ENCODE measurements around the gene OPALIN. TPM values are rescaled to one million over a fixed set of nuclear protein-coding genes. Genes with fewer than 3 reads are reported as not detected.
A peak's percentile ranks its signal among the peaks of the same experiment; 100 is the strongest.

OPALIN gene
- total and polyA plus RNA-seq, 9 of the 15 experiments (the other 6 are each of a cell fraction or from before 2014, with no cell fraction given) = not detected

DNA sequence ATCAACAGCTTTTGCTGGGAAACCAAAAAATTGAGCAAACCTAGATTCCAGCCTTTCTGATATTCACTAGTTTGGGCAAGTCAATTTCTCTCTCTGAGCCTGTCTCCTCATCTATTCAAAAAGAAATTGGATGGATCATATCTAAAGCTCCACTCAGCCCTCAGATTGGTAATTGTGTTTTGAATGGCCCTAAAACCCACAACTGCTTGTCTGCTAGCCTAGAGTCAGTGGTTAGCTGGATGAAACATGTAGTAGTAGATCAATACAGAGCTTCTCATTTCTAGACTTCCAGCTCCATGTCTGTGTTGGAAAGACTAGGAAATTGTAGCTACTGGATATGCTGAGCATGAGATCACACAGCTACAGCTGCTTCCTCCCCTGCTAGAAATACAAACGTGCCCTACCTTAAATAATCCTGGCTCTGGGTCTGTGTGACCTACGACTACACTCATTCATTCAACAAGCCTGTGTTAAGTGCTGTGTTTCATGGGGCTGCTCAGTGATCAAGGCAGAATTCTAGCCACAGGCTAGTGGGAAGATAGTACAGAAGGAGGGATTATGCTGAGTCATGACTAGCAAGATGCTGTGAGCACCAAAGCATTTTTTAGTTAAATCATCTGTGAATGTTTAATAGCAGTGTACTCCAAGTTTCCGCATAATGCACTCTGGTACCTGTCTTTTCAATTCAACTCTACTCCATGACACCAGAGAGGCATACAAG lies 38.9 kb downstream of the OPALIN start (continued):
- TF ChIP-seq, protein P1, sequence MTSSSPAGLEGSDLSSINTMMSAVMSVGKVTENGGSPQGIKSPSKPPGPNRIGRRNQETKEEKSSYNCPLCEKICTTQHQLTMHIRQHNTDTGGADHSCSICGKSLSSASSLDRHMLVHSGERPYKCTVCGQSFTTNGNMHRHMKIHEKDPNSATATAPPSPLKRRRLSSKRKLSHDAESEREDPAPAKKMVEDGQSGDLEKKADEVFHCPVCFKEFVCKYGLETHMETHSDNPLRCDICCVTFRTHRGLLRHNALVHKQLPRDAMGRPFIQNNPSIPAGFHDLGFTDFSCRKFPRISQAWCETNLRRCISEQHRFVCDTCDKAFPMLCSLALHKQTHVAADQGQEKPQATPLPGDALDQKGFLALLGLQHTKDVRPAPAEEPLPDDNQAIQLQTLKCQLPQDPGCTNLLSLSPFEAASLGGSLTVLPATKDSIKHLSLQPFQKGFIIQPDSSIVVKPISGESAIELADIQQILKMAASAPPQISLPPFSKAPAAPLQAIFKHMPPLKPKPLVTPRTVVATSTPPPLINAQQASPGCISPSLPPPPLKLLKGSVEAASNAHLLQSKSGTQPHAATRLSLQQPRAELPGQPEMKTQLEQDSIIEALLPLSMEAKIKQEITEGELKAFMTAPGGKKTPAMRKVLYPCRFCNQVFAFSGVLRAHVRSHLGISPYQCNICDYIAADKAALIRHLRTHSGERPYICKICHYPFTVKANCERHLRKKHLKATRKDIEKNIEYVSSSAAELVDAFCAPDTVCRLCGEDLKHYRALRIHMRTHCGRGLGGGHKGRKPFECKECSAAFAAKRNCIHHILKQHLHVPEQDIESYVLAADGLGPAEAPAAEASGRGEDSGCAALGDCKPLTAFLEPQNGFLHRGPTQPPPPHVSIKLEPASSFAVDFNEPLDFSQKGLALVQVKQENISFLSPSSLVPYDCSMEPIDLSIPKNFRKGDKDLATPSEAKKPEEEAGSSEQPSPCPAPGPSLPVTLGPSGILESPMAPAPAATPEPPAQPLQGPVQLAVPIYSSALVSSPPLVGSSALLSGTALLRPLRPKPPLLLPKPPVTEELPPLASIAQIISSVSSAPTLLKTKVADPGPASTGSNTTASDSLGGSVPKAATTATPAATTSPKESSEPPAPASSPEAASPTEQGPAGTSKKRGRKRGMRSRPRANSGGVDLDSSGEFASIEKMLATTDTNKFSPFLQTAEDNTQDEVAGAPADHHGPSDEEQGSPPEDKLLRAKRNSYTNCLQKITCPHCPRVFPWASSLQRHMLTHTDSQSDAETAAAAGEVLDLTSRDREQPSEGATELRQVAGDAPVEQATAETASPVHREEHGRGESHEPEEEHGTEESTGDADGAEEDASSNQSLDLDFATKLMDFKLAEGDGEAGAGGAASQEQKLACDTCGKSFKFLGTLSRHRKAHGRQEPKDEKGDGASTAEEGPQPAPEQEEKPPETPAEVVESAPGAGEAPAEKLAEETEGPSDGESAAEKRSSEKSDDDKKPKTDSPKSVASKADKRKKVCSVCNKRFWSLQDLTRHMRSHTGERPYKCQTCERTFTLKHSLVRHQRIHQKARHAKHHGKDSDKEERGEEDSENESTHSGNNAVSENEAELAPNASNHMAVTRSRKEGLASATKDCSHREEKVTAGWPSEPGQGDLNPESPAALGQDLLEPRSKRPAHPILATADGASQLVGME (CRISPR knock-in tag; IDR thresholded peaks at IDR 0.05) = no peak
- no peak for TF ChIP-seq THRAP3 (IDR thresholded peaks at IDR 0.05; ENCODE audit: borderline replicate concordance)
- TF ChIP-seq MTA2 (IDR thresholded peaks at IDR 0.05; ENCODE audit: low read depth) = no peak
- TF ChIP-seq MAFG (tag; conservative IDR thresholded peaks at IDR 0.05) = peak; percentile 96
- TF ChIP-seq DIDO1 (tag; IDR thresholded peaks at IDR 0.05; ENCODE audit: low read depth) = no peak
- TF ChIP-seq, protein P2, sequence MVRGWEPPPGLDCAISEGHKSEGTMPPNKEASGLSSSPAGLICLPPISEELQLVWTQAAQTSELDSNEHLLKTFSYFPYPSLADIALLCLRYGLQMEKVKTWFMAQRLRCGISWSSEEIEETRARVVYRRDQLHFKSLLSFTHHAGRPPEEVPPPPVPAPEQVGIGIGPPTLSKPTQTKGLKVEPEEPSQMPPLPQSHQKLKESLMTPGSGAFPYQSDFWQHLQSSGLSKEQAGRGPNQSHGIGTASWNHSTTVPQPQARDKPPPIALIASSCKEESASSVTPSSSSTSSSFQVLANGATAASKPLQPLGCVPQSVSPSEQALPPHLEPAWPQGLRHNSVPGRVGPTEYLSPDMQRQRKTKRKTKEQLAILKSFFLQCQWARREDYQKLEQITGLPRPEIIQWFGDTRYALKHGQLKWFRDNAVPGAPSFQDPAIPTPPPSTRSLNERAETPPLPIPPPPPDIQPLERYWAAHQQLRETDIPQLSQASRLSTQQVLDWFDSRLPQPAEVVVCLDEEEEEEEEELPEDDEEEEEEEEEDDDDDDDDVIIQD (CRISPR knock-in tag; IDR thresholded peaks at IDR 0.05) = no peak
- TF ChIP-seq, protein P3, sequence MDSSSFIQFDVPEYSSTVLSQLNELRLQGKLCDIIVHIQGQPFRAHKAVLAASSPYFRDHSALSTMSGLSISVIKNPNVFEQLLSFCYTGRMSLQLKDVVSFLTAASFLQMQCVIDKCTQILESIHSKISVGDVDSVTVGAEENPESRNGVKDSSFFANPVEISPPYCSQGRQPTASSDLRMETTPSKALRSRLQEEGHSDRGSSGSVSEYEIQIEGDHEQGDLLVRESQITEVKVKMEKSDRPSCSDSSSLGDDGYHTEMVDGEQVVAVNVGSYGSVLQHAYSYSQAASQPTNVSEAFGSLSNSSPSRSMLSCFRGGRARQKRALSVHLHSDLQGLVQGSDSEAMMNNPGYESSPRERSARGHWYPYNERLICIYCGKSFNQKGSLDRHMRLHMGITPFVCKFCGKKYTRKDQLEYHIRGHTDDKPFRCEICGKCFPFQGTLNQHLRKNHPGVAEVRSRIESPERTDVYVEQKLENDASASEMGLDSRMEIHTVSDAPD (CRISPR knock-in tag; IDR thresholded peaks at IDR 0.05) = no peak
- no peak for TF ChIP-seq MCM3 (IDR thresholded peaks at IDR 0.05)
- TF ChIP-seq MAFK (IDR thresholded peaks at IDR 0.05; ENCODE audit: low read length) = peak; percentile 84
- TF ChIP-seq, protein P4, sequence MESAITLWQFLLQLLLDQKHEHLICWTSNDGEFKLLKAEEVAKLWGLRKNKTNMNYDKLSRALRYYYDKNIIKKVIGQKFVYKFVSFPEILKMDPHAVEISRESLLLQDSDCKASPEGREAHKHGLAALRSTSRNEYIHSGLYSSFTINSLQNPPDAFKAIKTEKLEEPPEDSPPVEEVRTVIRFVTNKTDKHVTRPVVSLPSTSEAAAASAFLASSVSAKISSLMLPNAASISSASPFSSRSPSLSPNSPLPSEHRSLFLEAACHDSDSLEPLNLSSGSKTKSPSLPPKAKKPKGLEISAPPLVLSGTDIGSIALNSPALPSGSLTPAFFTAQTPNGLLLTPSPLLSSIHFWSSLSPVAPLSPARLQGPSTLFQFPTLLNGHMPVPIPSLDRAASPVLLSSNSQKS (CRISPR knock-in tag; IDR thresholded peaks at IDR 0.05) = no peak
- TF ChIP-seq ARID1B (IDR thresholded peaks at IDR 0.05) = no peak
- no peak for TF ChIP-seq ZNF324 (CRISPR knock-in tag; IDR thresholded peaks at IDR 0.05)
- peak; percentile 83 for TF ChIP-seq NFE2L1 (tag; IDR thresholded peaks at IDR 0.05; ENCODE audit: borderline replicate concordance, low read depth)
- TF ChIP-seq IFI16 (CRISPR knock-in tag; IDR thresholded peaks at IDR 0.05) = no peak
- peak; percentile 91 for TF ChIP-seq ZNF316 (IDR thresholded peaks at IDR 0.05)
- TF ChIP-seq POLR2A (conservative IDR thresholded peaks at IDR 0.05) = no peak
- TF ChIP-seq C11orf30 (IDR thresholded peaks at IDR 0.05; ENCODE audit: low read depth) = peak; percentile 90
- TF ChIP-seq BACH1 (tag; IDR thresholded peaks at IDR 0.05) = peak; percentile 78; the same call in 1 of the 2 replicates

Measured in K562 (cell line).